Measurements from ENCODE around the gene CXCL8.

The CXCL8 gene

DNA sequence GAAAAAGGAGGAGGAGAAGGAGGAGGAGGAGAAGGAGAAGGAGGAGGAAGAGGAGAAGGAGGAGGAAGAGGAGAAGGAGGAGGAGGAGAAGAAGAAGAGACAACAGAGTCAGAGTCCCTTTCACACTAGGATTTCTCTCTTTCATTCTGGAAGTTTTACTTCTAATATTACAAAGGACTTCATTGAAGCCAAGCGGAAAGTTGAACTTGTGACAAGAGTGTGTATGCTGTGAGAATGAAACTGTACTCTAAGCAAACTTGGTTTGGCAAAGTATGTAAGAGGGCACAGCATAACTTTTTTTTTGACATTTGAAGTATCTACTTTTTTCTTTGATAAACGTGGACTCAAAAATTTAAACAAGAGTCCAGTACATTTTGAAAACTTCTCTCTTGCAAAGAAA is 48.0 kb downstream of the CXCL8 start:
- Histone ChIP-seq H3K4me1 (ENCODE audit: control insufficient read depth, insufficient read depth, low read length) (no peaks in the 10 kb centered on the region), H3K4me3 (ENCODE audit: low read length) (no peak overlapping the region), H3K27me3 (ENCODE audit: control insufficient read depth, insufficient read depth, low read length) (no peaks in the 10 kb centered on the region), H3K27ac (ENCODE audit: low read depth, low read length) (no peak overlapping the region), H3K9ac (ENCODE audit: low read length) (no peak overlapping the region), H3K36me3 (ENCODE audit: control insufficient read depth, insufficient read depth, low read length) (no peaks in the 10 kb centered on the region)

All from rectal smooth muscle tissue (tissue), 1 donor.